Measurements from ENCODE around the gene TMEM17.
A peak's percentile ranks its signal among the peaks of the same experiment; 100 is the strongest.
"Not testable (repeated sequence)": the region's sequence is repeated elsewhere in the genome, so short reads cannot be mapped to it uniquely, and the experiment has no call there.

The TMEM17 gene

DNA sequence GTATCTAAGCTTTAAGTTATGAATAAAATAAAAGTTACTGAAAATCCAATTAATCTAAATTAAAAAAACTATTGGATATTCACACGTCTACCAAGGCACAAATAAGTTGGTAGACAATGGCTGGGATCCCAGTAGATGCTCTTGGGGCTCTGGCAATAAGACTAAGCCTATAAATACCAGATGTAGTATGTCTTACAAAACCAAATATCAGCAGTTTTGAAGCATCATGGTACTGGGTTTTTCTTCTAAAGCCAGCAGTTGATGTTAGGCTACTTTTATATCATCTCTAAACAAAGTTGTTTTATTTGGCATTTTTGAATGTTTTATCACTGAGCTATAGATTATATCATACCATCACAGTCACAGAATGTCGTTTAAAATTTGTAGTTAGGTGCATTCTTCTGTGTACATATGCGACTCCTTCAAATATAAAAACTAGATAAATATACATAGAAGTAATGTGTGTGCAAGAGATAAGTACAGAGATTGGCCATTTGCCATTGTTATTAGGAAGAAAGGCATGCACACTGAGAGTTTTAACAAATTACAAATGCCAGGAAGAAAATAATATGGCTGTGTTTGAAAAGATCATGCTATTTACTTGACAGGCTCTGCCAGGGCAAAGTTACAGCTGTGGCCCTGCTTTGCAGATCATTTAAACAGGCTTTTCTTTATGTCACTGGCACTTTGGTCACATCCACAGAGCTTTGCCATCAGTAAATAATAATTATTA, 21.6 kb upstream of the TMEM17 start:
- no peak for TF ChIP-seq CTCF (IDR thresholded peaks at IDR 0.05; ENCODE audit: control insufficient read depth, extremely low read depth, insufficient read depth)
- H3K4me3 ChIP-seq (ENCODE audit: low read depth, low read length) = no peak overlapping the region
- DNase-seq (ENCODE audit: low read depth) = peak; percentile 58

- no peak for DNase-seq (ENCODE audit: low read depth)
- no peak for TF ChIP-seq CTCF (IDR thresholded peaks at IDR 0.05; ENCODE audit: control insufficient read depth, extremely low read depth, insufficient read depth)
- no peak overlapping the region for H3K4me3 ChIP-seq (ENCODE audit: low read depth, low read length)
Measured at GRCh38 chr2:62526531-62527381, 20.8 kb upstream of the TMEM17 start.

GRCh38 chr2:62525549-62526269, 19.7 kb upstream of the TMEM17 start:
- no peak for DNase-seq (ENCODE audit: low read depth)
- no peak for TF ChIP-seq CTCF (IDR thresholded peaks at IDR 0.05; ENCODE audit: control insufficient read depth, extremely low read depth, insufficient read depth)
- no peak overlapping the region for H3K4me3 ChIP-seq (ENCODE audit: low read depth, low read length)

GRCh38 chr2:62524293-62524941, 18.4 kb upstream of the TMEM17 start:
- no peak overlapping the region for H3K4me3 ChIP-seq (ENCODE audit: low read depth, low read length)
- no peak for DNase-seq (ENCODE audit: low read depth)
- TF ChIP-seq CTCF (IDR thresholded peaks at IDR 0.05; ENCODE audit: control insufficient read depth, extremely low read depth, insufficient read depth) = no peak

GRCh38 chr2:62521061-62521460, 15.1 kb upstream of the TMEM17 start:
- not testable (repeated sequence) for DNase-seq (ENCODE audit: low read depth)

DNA sequence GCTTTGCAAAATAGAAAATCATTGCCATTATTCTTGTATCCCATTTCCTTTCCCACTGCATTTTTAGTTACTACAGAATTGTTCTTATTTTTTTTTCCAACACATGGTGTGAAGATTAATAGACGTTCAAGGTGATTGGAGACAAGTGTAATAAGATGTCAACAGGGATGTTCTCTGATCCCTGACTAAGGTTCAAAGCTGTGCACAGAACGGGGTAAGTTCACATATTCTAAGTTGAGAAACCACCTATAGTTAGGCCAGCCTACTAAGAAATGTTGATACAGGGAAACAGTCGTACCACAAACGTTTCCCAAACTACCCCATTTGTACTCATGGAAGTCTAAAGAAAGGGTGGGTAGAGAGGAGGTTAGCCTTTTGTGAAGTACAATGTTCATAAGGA, 6.4 kb upstream of the TMEM17 start:
- DNase-seq (ENCODE audit: low read depth) = no peak
- no peak overlapping the region for H3K4me3 ChIP-seq (ENCODE audit: low read depth, low read length)
- no peak for TF ChIP-seq CTCF (IDR thresholded peaks at IDR 0.05; ENCODE audit: control insufficient read depth, extremely low read depth, insufficient read depth)

More at GRCh38 chr2:62521061-62521460, 15.1 kb upstream of the TMEM17 start:
- H3K4me3 ChIP-seq (ENCODE audit: low read depth, low read length) = not testable (repeated sequence)
